ENCODE measurements around the gene CFAP91. TPM values are rescaled to one million over a fixed set of nuclear protein-coding genes. Genes with fewer than 3 reads are reported as not detected.

The CFAP91 gene
- total and polyA plus RNA-seq, 2 donors (not counting 3 experiments of a cell fraction or from before 2014, with no cell fraction given): 0.40 to 0.54 TPM

DNA sequence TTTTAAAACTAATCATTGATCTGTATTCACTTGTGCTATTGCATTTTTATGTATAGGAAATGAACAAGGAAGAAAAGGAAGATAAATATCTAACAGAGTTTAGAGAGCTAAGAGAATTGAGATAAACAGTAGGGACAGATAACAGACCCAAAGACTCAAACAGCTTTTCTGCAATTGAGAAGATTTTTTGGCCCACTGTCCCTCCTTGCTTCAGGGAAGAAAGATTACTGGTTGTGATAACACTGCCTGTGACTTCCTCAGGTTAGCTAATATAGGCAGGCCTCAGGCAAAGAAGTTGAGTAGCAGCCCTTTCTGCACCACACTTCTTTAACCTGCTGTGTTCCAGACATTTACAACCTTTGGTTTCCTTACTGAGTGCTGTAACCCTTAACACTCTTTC, 22.9 kb upstream of the CFAP91 start:
- TF ChIP-seq MYC (IDR thresholded peaks at IDR 0.05; ENCODE audit: low read depth, low read length) (no peak), POLR2AphosphoS5 (IDR thresholded peaks at IDR 0.05; ENCODE audit: insufficient read depth, low read depth, low read length) (no peak), POLR2A (IDR thresholded peaks at IDR 0.05; ENCODE audit: low read depth, low read length) (no peak), EZH2 (IDR thresholded peaks at IDR 0.05; ENCODE audit: borderline replicate concordance, low read depth, low read length, severe bottlenecking) (no peak), GATA2 (IDR thresholded peaks at IDR 0.05; ENCODE audit: insufficient read depth, insufficient read length, low read depth, low read length) (no peak), JUN (IDR thresholded peaks at IDR 0.05; ENCODE audit: borderline replicate concordance, insufficient read depth, insufficient read length, low read depth) (no peak), FOS (IDR thresholded peaks at IDR 0.05; ENCODE audit: borderline replicate concordance, insufficient read depth, low read length) (no peak)
- TF ChIP-seq, protein P1, sequence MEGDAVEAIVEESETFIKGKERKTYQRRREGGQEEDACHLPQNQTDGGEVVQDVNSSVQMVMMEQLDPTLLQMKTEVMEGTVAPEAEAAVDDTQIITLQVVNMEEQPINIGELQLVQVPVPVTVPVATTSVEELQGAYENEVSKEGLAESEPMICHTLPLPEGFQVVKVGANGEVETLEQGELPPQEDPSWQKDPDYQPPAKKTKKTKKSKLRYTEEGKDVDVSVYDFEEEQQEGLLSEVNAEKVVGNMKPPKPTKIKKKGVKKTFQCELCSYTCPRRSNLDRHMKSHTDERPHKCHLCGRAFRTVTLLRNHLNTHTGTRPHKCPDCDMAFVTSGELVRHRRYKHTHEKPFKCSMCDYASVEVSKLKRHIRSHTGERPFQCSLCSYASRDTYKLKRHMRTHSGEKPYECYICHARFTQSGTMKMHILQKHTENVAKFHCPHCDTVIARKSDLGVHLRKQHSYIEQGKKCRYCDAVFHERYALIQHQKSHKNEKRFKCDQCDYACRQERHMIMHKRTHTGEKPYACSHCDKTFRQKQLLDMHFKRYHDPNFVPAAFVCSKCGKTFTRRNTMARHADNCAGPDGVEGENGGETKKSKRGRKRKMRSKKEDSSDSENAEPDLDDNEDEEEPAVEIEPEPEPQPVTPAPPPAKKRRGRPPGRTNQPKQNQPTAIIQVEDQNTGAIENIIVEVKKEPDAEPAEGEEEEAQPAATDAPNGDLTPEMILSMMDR (IDR thresholded peaks at IDR 0.05; ENCODE audit: extremely low read depth in 1 of 2, insufficient read depth in 1 of 2, low read depth in 1 of 2, low read length in 2 of 2): no peak
- TF ChIP-seq, protein P2, sequence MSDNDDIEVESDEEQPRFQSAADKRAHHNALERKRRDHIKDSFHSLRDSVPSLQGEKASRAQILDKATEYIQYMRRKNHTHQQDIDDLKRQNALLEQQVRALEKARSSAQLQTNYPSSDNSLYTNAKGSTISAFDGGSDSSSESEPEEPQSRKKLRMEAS (IDR thresholded peaks at IDR 0.05; ENCODE audit: insufficient read depth, insufficient read length): no peak
- Histone ChIP-seq H3K9ac (replicated peaks; ENCODE audit: extremely low read depth, insufficient read depth, low read length) (no peak overlapping the region), H2AFZ (ENCODE audit: low read depth, low read length) (no peak overlapping the region), H3K27me3 (ENCODE audit: control insufficient read depth in 2 of 2, insufficient read depth in 2 of 2, low read length in 2 of 2) (no peaks in the 10 kb centered on the region), H3K9me3 (replicated peaks; ENCODE audit: control insufficient read depth, insufficient read depth, low read length) (no peaks in the 10 kb centered on the region), H3K36me3 (ENCODE audit: control insufficient read depth in 2 of 2, extremely low read depth in 1 of 2, insufficient read depth in 2 of 2, low read length in 2 of 2) (no peaks in the 10 kb centered on the region), H3K9me1 (replicated peaks; ENCODE audit: control insufficient read depth, extremely low read depth, insufficient read depth, low read length) (no peaks in the 10 kb centered on the region), H3K4me2 (ENCODE audit: insufficient read depth, low read length) (no peak overlapping the region), H3K27ac (ENCODE audit: insufficient read depth, low read depth, low read length) (no peak overlapping the region), H3K4me3 (replicated peaks in 1 of 3; ENCODE audit: insufficient read depth in 1 of 3, low read depth in 1 of 3, low read length in 3 of 3) (no peak overlapping the region), H4K20me1 (replicated peaks; ENCODE audit: control insufficient read depth, extremely low read depth, insufficient read depth, low read length) (no peaks in the 10 kb centered on the region), H3K4me1 (ENCODE audit: control insufficient read depth, extremely low read depth, insufficient read depth, low read length) (peaks cover 15% of the 10 kb centered on the region), H3K79me2 (ENCODE audit: control insufficient read depth, insufficient read depth, low read length) (peaks cover 4% of the 10 kb centered on the region)
- dilution Hi-C loops (cut with MboI; ENCODE audit: extremely low pct_ligation_motif_present, low sequenced_read_pairs) (no loop called here), intact Hi-C loops (cut with micrococcal nuclease) (loop anchor here (2.0 to 5.0 kb wide), 2 partner anchors 248 to 405 kb away; no protein-coding TSS in a partner anchor)
- no peak for DNase-seq (ENCODE audit: low read depth, low spot score)
- CTCF ChIA-PET: interaction anchor here (0.6 to 3.4 kb wide), 8 partner anchors 155 to 797 kb away, joined by 3 to 29 read pairs (median 6); partner anchors contain the start of gene POGLUT1
- BruUV-seq (replicated peaks): no TSS peak
- FAIRE-seq: no peak
- POLR2A ChIA-PET: no interaction called here

Data from endothelial cell of umbilical vein (primary cell).